ENCODE measurements around the gene RENBP. TPM values are rescaled to one million over a fixed set of nuclear protein-coding genes. Genes with fewer than 3 reads are reported as not detected.
A peak's percentile ranks its signal among the peaks of the same experiment; 100 is the strongest.
"Not testable (repeated sequence)": the region's sequence is repeated elsewhere in the genome, so short reads cannot be mapped to it uniquely, and the experiment has no call there.

Gene RENBP
- total RNA-seq, 1 donor from 2014 or later, result 7.2 TPM

DNA sequence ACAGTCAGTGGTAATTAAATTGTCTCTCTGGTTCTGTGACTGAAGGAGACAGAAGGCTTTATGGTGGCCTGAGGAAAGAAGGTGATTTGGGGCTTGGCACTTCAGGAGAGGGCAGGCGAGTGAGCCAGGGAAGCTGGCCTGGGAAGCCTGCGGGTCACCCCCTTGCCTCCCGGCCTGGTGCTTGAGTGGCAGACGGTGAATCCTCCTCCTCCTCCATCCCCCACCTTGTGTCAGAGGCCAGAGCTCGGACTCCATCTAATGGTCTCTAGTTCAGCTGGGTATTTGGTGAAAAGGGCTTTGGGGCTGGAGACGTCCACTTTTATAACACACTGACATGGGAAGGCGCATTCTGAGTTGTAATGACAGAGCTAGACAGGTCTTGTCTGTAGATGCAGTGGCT lies 36.8 kb upstream of the RENBP start:
- no peak for DNase-seq (ENCODE audit: low spot score in 2 of 2, unreplicated experiment in 2 of 2)
- no peaks in the 10 kb centered on the region for H3K4me1 Mint-ChIP-seq
- TF ChIP-seq, protein P1, sequence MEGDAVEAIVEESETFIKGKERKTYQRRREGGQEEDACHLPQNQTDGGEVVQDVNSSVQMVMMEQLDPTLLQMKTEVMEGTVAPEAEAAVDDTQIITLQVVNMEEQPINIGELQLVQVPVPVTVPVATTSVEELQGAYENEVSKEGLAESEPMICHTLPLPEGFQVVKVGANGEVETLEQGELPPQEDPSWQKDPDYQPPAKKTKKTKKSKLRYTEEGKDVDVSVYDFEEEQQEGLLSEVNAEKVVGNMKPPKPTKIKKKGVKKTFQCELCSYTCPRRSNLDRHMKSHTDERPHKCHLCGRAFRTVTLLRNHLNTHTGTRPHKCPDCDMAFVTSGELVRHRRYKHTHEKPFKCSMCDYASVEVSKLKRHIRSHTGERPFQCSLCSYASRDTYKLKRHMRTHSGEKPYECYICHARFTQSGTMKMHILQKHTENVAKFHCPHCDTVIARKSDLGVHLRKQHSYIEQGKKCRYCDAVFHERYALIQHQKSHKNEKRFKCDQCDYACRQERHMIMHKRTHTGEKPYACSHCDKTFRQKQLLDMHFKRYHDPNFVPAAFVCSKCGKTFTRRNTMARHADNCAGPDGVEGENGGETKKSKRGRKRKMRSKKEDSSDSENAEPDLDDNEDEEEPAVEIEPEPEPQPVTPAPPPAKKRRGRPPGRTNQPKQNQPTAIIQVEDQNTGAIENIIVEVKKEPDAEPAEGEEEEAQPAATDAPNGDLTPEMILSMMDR (IDR thresholded peaks at IDR 0.05; ENCODE audit: unreplicated experiment), result no peak
- H3K9me3 Mint-ChIP-seq, result no peaks in the 10 kb centered on the region
- no peak overlapping the region for H3K27ac Mint-ChIP-seq
- no peak overlapping the region for H3K4me3 Mint-ChIP-seq
- H3K36me3 Mint-ChIP-seq, result peaks cover 14% of the 10 kb centered on the region
- H3K27me3 Mint-ChIP-seq (ENCODE audit: low read depth), result no peaks in the 10 kb centered on the region

DNA sequence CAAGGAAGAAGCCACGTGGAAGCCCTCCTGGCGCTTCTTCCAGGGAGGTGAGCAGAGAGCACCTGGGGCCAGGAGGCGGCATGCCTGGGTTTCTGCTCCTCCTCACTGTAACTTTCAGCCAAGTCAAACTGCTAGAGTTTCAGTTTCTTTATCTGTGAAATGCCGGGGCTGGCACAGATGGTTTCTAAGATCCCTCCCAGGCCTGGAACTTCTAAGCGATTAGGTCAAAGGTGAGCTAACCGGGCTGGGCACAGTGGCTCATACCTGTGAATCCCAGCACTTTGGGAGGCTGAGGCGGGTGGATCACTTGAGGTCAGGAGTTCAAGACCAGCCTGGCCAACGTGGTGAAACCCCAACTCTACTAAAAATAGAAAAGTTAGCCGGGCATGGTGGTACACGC lies 36.0 kb upstream of the RENBP start:
- not testable (repeated sequence) for H3K27me3 Mint-ChIP-seq (ENCODE audit: low read depth); H3K9me3 Mint-ChIP-seq; H3K4me1 Mint-ChIP-seq; DNase-seq (ENCODE audit: low spot score in 2 of 2, unreplicated experiment in 2 of 2); H3K27ac Mint-ChIP-seq; H3K4me3 Mint-ChIP-seq
- H3K36me3 Mint-ChIP-seq, result peaks cover 14% of the 10 kb centered on the region

DNA sequence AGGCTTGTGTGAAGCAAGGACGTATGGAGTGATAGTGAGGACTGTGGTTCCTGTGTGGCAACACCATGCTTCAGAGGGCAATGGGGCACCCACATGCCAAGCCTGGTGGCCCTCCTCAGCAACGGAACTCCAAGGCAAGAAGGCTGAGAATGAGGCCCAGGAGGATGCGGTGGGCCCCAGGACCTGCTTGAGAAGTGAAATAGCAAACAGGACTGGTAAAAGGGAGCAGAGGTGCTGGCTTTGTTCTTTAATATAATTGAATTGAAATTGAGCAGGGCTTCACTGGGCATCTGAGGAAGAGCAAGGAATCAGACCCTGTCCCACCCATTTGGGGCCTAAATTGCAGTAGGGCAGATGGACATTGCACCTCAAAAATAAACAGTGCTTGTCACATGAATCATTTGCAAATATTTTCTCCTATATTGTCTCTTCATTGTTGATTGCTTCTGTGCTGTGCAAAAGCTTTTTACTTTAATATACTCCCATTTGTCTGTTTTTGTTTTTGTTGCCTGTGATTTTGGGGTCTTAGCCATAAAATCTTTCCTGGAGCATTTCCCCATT lies 30.4 kb upstream of the RENBP start:
- H3K4me3 Mint-ChIP-seq, result peak overlapping the region; percentile 39
- H3K4me1 Mint-ChIP-seq, result peaks cover 23% of the 10 kb centered on the region
- H3K27ac Mint-ChIP-seq, result peak overlapping the region; percentile 97
- H3K36me3 Mint-ChIP-seq, result no peaks in the 10 kb centered on the region
- no peaks in the 10 kb centered on the region for H3K27me3 Mint-ChIP-seq (ENCODE audit: low read depth)
- H3K9me3 Mint-ChIP-seq, result no peaks in the 10 kb centered on the region
- DNase-seq (ENCODE audit: low spot score in 2 of 2, unreplicated experiment in 2 of 2), result no peak
- TF ChIP-seq, protein P1 (IDR thresholded peaks at IDR 0.05; ENCODE audit: unreplicated experiment), result no peak

DNA sequence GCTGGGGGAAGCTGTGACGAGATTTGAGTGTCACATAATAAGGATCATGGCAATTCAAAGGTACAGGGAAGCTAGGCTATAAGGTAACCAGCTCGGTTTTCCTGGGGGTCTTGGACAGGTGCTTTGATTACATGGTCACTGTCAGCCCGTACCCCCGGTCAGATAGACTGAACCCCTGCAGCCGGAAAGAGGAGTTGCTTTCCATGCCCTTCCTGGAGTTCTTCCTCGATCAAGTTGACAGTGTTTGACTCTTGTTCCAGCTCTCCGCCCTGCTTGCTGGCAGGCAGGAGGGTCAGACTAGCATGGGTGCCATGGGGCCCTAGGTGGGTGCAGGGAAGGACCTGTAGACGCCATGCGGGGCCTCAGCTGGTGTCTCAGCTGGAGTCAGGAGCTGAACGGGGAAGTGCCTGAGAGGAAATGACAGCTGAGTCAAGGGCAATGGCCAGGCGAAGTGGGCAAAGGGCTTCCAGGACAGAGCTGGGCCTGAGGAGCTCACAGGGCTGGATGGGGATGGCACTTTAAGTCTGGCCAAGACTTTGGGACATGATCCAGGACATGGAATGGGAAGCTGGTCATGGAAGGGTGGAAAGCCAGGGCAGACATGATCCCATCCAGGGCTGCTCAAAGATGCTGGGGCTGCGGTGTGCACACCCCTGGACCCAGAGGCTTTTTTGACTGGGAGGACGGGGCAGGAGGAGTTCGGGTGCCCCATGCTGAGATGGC lies 29.7 kb upstream of the RENBP start:
- Mint-ChIP-seq H3K4me1 (peaks cover 29% of the 10 kb centered on the region), H3K27me3 (ENCODE audit: low read depth) (no peaks in the 10 kb centered on the region), H3K9me3 (no peaks in the 10 kb centered on the region), H3K36me3 (no peaks in the 10 kb centered on the region), H3K4me3 (peak overlapping the region; percentile 77), H3K27ac (peak overlapping the region; percentile 97)
- DNase-seq (ENCODE audit: low spot score in 2 of 2, unreplicated experiment in 2 of 2), result no peak
- TF ChIP-seq, protein P1 (IDR thresholded peaks at IDR 0.05; ENCODE audit: unreplicated experiment), result no peak

DNA sequence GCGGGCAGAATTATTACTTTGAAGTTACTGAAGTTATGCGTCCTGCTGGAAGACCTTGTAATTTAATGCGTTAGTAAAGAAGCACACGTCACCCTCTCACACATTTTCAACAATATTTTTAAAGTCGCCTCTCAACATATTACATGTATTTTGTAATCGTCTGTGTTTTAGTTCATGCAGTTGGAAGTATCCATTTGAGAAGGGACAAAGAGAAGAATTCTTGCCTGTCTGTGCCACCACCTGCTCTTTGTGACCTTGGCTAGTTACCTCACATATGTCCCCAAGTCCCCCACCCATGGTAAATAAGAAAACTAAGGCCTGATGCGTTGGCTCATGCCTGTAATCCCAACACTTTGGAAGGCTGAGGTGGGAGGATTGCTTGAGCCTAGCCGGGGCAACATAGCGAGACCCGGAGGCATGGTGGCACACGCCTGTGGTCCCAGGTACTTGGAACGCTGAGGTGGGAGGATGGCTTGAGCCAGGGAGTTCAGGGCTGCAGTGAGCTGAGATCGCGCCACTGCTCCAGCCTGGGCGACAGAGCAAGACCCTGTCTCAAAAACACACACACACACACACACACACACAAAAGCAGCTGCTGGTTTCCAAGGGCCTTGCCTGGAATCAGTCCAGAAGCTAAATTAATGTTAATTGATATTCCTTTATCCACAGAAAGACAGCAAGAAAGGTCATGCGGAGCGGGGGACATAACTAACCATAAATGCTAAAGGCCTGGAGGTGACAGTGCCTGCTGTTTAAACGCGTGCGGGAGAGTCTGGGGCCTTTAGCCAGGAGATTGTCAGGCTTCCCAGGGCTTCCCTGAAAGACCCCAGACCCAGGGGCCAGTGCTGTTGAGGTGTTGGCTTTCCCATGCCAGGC lies 28.9 kb upstream of the RENBP start:
- Mint-ChIP-seq H3K27me3 (ENCODE audit: low read depth) (no peaks in the 10 kb centered on the region), H3K36me3 (no peaks in the 10 kb centered on the region), H3K4me1 (peaks cover 37% of the 10 kb centered on the region), H3K27ac (peak overlapping the region; percentile 97), H3K4me3 (peak overlapping the region; percentile 77), H3K9me3 (no peaks in the 10 kb centered on the region)
- DNase-seq (ENCODE audit: low spot score in 2 of 2, unreplicated experiment in 2 of 2), result no peak
- TF ChIP-seq, protein P1 (IDR thresholded peaks at IDR 0.05; ENCODE audit: unreplicated experiment), result no peak
